Fibroblast of villous mesenchyme (primary cell): ENCODE results near the gene MTUS2. TPM values are rescaled to one million over a fixed set of nuclear protein-coding genes. Genes with fewer than 3 reads are reported as not detected.
A peak's percentile ranks its signal among the peaks of the same experiment; 100 is the strongest.

ENCODE experiments used
- DNase-seq: peaks from one replicate; pipeline ENCODE4 v3.0.0-alpha.2; 2010; ENCODE audit warnings: low read depth
- H3K4me3 ChIP-seq: 2 replicates; pipeline ENCODE4 v1.5.1; 2011; ENCODE audit warnings: low read depth, mild to moderate bottlenecking, low read length
- total RNA-seq: library from RNA; depleted of rRNA; stranded (reverse); fragments of >200 nt; gene quantifications from 2 replicates; pipeline ENCODE4 v1.2.3, GENCODE V29; 2012
- TF ChIP-seq, protein P1 (sequence below): IDR thresholded peaks from 2 replicates; pipeline ENCODE4 v1.5.1; 2012; ENCODE audit warnings: low read depth, mild to moderate bottlenecking, low read length; ENCODE audit not compliant: insufficient read depth

The MTUS2 gene
- total RNA-seq, 1 donor: 1.3 TPM

DNA sequence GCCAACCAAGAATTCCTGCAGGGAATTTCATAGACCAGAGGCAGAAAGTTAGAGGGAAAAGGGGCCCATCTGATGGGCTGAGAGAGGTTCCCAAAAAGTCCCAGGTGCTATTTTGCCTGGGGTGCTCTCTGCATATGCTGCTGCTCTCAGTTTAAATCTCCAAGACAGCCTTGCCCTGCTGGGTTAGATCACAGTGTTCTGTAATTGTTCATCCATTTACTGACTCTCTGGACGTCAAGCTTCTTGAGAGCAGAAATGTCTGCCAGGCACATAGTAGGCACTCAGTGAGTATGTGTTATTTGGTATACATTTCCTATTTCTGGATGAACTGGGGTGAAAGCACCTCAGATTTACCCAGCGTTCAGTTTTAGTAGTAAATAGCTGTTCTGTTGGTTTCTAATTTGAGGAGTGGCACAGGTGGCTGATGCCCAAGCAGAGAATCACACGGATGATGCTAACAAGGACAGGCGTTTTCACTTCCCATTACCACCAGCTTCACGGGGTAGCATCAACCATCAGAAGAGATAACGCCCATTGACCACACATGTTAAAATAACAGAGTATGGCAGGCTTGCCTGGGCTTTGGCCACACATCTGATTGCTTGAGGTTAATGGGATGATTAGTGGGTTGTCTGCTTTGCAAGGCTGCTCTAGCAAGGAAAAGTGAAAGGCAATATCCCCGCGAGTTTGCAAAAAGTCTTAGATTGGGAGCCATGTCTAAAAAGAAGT, 614.2 kb downstream of the MTUS2 start:
- H3K4me3 ChIP-seq: no peak overlapping the region

DNA sequence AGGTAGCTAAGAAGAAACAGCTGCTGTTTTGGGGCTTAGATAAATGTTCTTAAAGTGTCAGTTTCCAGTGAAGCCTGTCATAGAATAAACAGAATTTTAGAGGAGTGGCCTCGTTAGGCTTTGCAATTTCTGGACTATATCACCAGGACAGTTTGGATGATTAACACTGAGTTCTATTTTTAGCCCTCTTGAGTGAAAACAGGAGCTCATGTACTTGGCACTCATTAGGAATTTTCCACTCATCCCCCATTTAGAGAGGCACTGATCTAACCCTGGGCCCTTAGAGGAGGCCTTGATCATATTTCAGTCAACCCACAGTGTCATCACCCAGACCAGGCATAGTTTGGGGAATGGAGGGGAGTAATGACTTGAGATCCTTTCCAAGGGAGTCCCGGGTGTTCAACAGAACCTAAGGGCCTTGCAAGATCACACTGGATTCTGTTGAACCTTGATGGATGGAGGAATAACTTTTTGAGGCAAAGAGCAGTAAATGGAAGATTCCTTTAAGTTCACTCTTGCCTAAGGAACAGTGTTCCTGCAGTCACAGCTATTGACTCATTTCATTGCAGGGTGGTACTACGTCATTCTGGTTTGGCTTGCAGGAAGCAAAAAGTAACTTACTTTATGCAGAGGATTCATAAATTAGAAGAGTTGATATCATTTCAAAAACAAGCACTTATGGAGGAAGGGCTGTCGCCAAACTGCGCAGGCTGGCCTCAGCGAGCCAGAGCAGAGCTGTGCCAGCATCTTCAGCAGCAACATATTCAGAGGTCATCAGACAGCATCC, 615.2 kb downstream of the MTUS2 start:
- TF ChIP-seq, protein P1, sequence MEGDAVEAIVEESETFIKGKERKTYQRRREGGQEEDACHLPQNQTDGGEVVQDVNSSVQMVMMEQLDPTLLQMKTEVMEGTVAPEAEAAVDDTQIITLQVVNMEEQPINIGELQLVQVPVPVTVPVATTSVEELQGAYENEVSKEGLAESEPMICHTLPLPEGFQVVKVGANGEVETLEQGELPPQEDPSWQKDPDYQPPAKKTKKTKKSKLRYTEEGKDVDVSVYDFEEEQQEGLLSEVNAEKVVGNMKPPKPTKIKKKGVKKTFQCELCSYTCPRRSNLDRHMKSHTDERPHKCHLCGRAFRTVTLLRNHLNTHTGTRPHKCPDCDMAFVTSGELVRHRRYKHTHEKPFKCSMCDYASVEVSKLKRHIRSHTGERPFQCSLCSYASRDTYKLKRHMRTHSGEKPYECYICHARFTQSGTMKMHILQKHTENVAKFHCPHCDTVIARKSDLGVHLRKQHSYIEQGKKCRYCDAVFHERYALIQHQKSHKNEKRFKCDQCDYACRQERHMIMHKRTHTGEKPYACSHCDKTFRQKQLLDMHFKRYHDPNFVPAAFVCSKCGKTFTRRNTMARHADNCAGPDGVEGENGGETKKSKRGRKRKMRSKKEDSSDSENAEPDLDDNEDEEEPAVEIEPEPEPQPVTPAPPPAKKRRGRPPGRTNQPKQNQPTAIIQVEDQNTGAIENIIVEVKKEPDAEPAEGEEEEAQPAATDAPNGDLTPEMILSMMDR: no peak
- DNase-seq: peak; percentile 95
- no peak overlapping the region for H3K4me3 ChIP-seq

More for the DNA sequence above, 614.2 kb downstream of the MTUS2 start:
- TF ChIP-seq, protein P1: no peak
- DNase-seq: no peak

DNA sequence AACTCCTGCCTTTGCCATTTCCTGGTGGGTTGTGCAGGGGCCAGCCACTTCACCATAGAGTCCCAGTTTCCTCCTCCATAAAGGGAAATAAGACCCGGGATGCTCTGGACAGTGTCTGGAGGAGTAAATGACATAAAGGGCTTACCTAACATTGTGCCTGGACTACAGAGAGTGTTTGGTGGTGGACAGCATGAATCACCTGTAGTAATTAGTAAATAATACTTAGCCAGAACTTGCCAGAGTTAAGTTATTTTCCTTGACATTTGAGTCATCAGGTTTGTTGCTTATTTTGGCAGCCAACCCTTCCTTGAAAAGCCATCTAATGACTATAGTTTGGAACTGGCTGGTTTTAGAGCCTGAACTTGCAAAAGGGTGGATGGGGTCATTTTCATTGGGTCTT, 616.2 kb downstream of the MTUS2 start:
- peak; percentile 75 for DNase-seq
- TF ChIP-seq, protein P1: no peak
- no peak overlapping the region for H3K4me3 ChIP-seq

DNA sequence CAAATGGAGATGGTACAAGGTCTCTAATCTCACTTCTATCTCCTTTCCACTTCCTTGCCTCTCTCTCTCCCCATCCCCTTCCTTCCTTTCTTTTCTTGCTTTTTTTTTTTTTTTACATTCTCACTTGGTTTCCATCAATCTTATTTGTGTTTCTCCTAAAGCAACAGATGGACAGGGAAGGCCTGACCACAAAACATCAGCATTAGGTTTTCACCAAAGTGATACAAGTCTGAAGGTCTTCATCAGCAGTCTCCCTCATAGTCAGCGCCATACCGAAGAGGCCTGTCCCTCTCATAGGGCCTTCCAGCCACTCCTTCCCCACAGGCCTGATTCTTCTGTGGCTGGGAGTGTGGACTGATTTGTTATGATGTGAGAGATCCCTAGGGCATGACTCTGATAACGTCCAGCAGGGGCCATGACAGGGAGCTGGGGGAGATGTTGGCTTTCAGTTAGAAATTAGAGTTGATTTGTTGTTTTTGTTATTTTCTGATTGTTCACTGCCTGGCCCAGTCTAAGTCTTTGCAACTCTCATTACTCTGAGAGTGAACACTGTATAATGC, 616.7 kb downstream of the MTUS2 start:
- DNase-seq: no peak
- TF ChIP-seq, protein P1: no peak
- no peak overlapping the region for H3K4me3 ChIP-seq

DNA sequence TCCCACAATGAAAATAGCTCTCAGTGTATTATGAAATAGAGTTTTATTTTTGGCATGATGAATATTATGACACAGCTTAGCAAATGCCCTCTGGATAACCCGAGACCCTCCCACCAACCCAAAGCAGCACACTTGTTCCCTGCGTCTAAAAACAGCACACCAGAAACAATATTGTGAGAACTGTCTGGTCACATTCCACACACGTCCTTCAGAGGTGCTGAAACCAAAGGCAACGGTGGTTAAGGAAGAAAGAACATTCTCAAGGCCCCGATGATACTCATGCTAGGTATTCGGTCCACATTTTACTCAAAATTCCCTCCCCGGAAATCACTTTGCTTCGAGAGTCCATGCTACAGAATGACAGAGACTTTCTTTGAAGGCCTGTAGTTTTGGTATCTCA, 618.6 kb downstream of the MTUS2 start:
- no peak overlapping the region for H3K4me3 ChIP-seq
- TF ChIP-seq, protein P1: no peak
- no peak for DNase-seq

DNA sequence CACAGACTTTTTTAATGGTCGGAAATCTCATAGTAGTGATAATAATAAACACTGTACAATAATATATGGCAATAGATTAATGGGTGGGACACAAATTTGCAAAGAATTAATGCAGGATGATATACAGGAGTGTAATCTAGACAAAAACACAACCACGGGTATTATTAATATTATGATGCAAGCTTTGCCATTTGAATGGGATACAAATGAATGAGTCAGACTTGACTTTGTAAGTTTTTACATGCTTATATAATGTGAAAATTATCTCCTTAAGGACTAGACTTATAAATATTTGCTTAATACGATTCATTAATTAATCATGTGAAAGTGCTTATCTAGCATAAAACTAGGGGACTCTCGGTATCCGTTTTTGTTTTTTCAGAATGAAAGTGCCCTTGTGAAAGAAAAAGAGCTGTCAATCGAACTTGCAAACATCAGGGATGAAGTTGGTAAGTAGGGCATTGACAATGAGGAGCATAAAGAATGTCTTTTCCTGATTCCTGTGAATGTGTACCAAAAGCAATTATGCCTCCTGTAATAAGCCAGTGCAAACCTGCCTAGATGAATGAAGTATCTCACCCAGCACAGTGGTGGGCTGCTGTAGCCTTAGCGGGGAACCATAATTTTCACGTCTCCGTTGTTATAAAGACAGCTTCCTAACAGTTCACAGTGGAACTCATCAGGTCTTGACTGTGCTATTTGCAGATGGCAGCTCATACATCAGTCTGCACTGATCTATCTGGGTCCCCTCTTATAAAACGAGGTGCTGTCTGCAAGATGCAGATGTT, 619.7 kb downstream of the MTUS2 start:
- TF ChIP-seq, protein P1: no peak
- H3K4me3 ChIP-seq: no peak overlapping the region
- no peak for DNase-seq
